Stimulated activated naive CD4-positive, alpha-beta T cell (primary cell): ENCODE measurements around the gene WDR20.
"Not testable (repeated sequence)": the region's sequence is repeated elsewhere in the genome, so short reads cannot be mapped to it uniquely, and the experiment has no call there.

Experiments used
- DNase-seq, 6 experiments: peaks; one replicate each; lab custom pipeline; 2025; lab: John Stamatoyannopoulos, UW

The WDR20 gene

GRCh38 chr14:102171173-102172020, 31.7 kb downstream of the WDR20 start:
- DNase-seq, result no peak

- DNase-seq, result not testable (repeated sequence)
Observed at GRCh38 chr14:102172021-102172272, 32.2 kb downstream of the WDR20 start.

- not testable (repeated sequence) for DNase-seq
Observed at GRCh38 chr14:102172721-102173120, 33.0 kb downstream of the WDR20 start.

- no peak for DNase-seq
Observed at GRCh38 chr14:102177161-102177560, 37.5 kb downstream of the WDR20 start.

GRCh38 chr14:102178806-102179205, 39.1 kb downstream of the WDR20 start:
- no peak for DNase-seq

- DNase-seq, result no peak
Observed at GRCh38 chr14:102180248-102180998, 40.7 kb downstream of the WDR20 start.

- DNase-seq, result no peak
Observed at GRCh38 chr14:102181187-102181586, 41.5 kb downstream of the WDR20 start.

GRCh38 chr14:102182190-102182589, 42.5 kb downstream of the WDR20 start:
- DNase-seq, result no peak

GRCh38 chr14:102182936-102183619, 43.4 kb downstream of the WDR20 start:
- DNase-seq, result no peak

- DNase-seq, result no peak
Observed at GRCh38 chr14:102183886-102184285, 44.2 kb downstream of the WDR20 start.

- DNase-seq, result no peak
Observed at GRCh38 chr14:102184316-102185035, 44.8 kb downstream of the WDR20 start.

- no peak for DNase-seq
Observed at GRCh38 chr14:102185360-102185759, 45.7 kb downstream of the WDR20 start.

GRCh38 chr14:102187044-102187443, 47.3 kb downstream of the WDR20 start:
- DNase-seq, result no peak

- no peak for DNase-seq
Observed at GRCh38 chr14:102187568-102188001, 47.9 kb downstream of the WDR20 start.

- no peak for DNase-seq
Observed at GRCh38 chr14:102188187-102188586, 48.5 kb downstream of the WDR20 start.

- DNase-seq, result no peak
Observed at GRCh38 chr14:102189874-102190273, 50.2 kb downstream of the WDR20 start.

- no peak for DNase-seq
Observed at GRCh38 chr14:102192840-102193502, 53.3 kb downstream of the WDR20 start.

GRCh38 chr14:102194856-102195255, 55.2 kb downstream of the WDR20 start:
- no peak for DNase-seq

GRCh38 chr14:102195446-102195845, 55.7 kb downstream of the WDR20 start:
- no peak for DNase-seq

GRCh38 chr14:102196039-102196901, 56.6 kb downstream of the WDR20 start:
- no peak for DNase-seq

- DNase-seq, result no peak
Observed at GRCh38 chr14:102196902-102197230, 57.2 kb downstream of the WDR20 start.
